H9 (cell line): ENCODE results near the gene DGKD. TPM values are rescaled to one million over a fixed set of nuclear protein-coding genes. Genes with fewer than 3 reads are reported as not detected.

ENCODE experiments used
- DNase-seq: peaks from one replicate; pipeline ENCODE4 v3.0.0-alpha.2; 2017
- H2AFZ ChIP-seq: one replicate; pipeline ENCODE4 v1.6.1; 2013; ENCODE audit warnings: mild to moderate bottlenecking, low read length, control low read depth, moderate library complexity
- H2AK5ac ChIP-seq: 2 replicates; pipeline ENCODE4 v1.6.1; 2013; ENCODE audit warnings: low read length, control low read depth, mixed read lengths; ENCODE audit not compliant: insufficient read length
- H2BK120ac ChIP-seq: one replicate; pipeline ENCODE4 v1.6.1; 2013; ENCODE audit warnings: low read depth, mild to moderate bottlenecking, low read length, control low read depth, inconsistent platforms; ENCODE audit not compliant: poor library complexity, severe bottlenecking
- H2BK12ac ChIP-seq: 2 replicates; pipeline ENCODE4 v1.6.1; 2013; ENCODE audit warnings: low read length, control low read depth, mixed read lengths, low read depth; ENCODE audit not compliant: insufficient read length
- H2BK15ac ChIP-seq: 2 replicates; pipeline ENCODE4 v1.6.1; 2013; ENCODE audit warnings: low read depth, low read length, control low read depth
- H2BK20ac ChIP-seq: one replicate; pipeline ENCODE4 v1.6.1; 2013; ENCODE audit warnings: low read depth, mild to moderate bottlenecking, low read length, control low read depth, inconsistent platforms; ENCODE audit not compliant: poor library complexity, severe bottlenecking
- H2BK5ac ChIP-seq: 2 replicates; pipeline ENCODE4 v1.6.1; 2013; ENCODE audit warnings: low read length, control low read depth, mixed read lengths; ENCODE audit not compliant: insufficient read length
- H3K14ac ChIP-seq: 2 replicates; pipeline ENCODE4 v1.6.1; 2013; ENCODE audit warnings: low read length, control low read depth; ENCODE audit not compliant: insufficient read depth
- H3K18ac ChIP-seq: 2 replicates; pipeline ENCODE4 v1.6.1; 2013; ENCODE audit warnings: low read depth, mild to moderate bottlenecking, mixed read lengths, low read length, control low read depth; ENCODE audit not compliant: insufficient read length
- H3K23ac ChIP-seq: 2 replicates; pipeline ENCODE4 v1.6.1; 2013; ENCODE audit warnings: low read length, control low read depth, mixed read lengths, low read depth; ENCODE audit not compliant: insufficient read length
- H3K23me2 ChIP-seq: 2 replicates; pipeline ENCODE4 v1.6.1; 2013; ENCODE audit warnings: low read depth, mild to moderate bottlenecking, mixed read lengths, low read length, control low read depth; ENCODE audit not compliant: insufficient read length, poor library complexity, severe bottlenecking
- H3K27ac ChIP-seq: 2 replicates; pipeline ENCODE4 v1.5.1; 2013; ENCODE audit warnings: low read length, control low read depth, mixed read lengths, low read depth; ENCODE audit not compliant: insufficient read length
- H3K27me3 ChIP-seq: 2 replicates; pipeline ENCODE4 v1.6.1; 2013; ENCODE audit warnings: low read length, control low read depth, inconsistent platforms; ENCODE audit not compliant: insufficient read depth
- H3K4ac ChIP-seq: 2 replicates; pipeline ENCODE4 v1.6.1; 2013; ENCODE audit warnings: low read depth, mild to moderate bottlenecking, control low read depth, inconsistent platforms, low read length, moderate library complexity
- H3K4me1 ChIP-seq: 2 replicates; pipeline ENCODE4 v1.6.1; 2013; ENCODE audit warnings: low read length, control low read depth, inconsistent platforms; ENCODE audit not compliant: insufficient read depth
- H3K4me2 ChIP-seq: 2 replicates; pipeline ENCODE4 v1.6.1; 2013; ENCODE audit warnings: low read length, control low read depth, mixed read lengths; ENCODE audit not compliant: insufficient read length, insufficient read depth
- H3K56ac ChIP-seq: 2 replicates; pipeline ENCODE4 v1.6.1; 2013; ENCODE audit warnings: low read depth, mild to moderate bottlenecking, mixed read lengths, low read length, control low read depth; ENCODE audit not compliant: insufficient read length
- H3K79me1 ChIP-seq: 2 replicates; pipeline ENCODE4 v1.6.1; 2013; ENCODE audit warnings: low read depth, mild to moderate bottlenecking, moderate library complexity, low read length, control low read depth, inconsistent platforms; ENCODE audit not compliant: insufficient read depth, poor library complexity, severe bottlenecking
- H3K79me2 ChIP-seq: 2 replicates; pipeline ENCODE4 v1.6.1; 2013; ENCODE audit warnings: low read length, control low read depth, inconsistent platforms; ENCODE audit not compliant: insufficient read depth
- H3K9ac ChIP-seq: 2 replicates; pipeline ENCODE4 v1.6.1; 2013; ENCODE audit warnings: low read length, control low read depth, mixed read lengths; ENCODE audit not compliant: insufficient read length; ENCODE audit errors: extremely low read depth
- H3K9me3 ChIP-seq: one replicate; pipeline ENCODE4 v1.6.1; 2013; ENCODE audit warnings: low read depth, low read length, inconsistent platforms; ENCODE audit not compliant: control insufficient read depth
- H3T11ph ChIP-seq: one replicate; pipeline ENCODE4 v1.6.1; 2013; ENCODE audit warnings: mild to moderate bottlenecking, low read length, control low read depth, inconsistent platforms
- H4K20me1 ChIP-seq: one replicate; pipeline ENCODE4 v1.6.1; 2013; ENCODE audit not compliant: control insufficient read depth, insufficient read length, insufficient read depth
- H4K5ac ChIP-seq: 2 replicates; pipeline ENCODE4 v1.6.1; 2013; ENCODE audit warnings: low read depth, mild to moderate bottlenecking, mixed read lengths, low read length, control low read depth; ENCODE audit not compliant: insufficient read length
- H4K8ac ChIP-seq: replicated peaks from 2 replicates; pipeline ENCODE4 v1.6.1; 2013; ENCODE audit warnings: low read length, control low read depth, mixed read lengths, low read depth; ENCODE audit not compliant: insufficient read length
- H4K91ac ChIP-seq: 2 replicates; pipeline ENCODE4 v1.6.1; 2013; ENCODE audit warnings: low read depth, mild to moderate bottlenecking, moderate library complexity, mixed read lengths, low read length, control low read depth; ENCODE audit not compliant: insufficient read length
- H3K27ac Mint-ChIP-seq, 3 experiments: 2 replicates in 2 of 3; 3 replicates in 1 of 3; pipeline ENCODE4 v1.8.0; 2020 to 2021; ENCODE audit warnings: mixed read lengths in 3 of 3, mild to moderate bottlenecking in 1 of 3, moderate library complexity in 1 of 3
- H3K27me3 Mint-ChIP-seq: 2 replicates; pipeline ENCODE4 v1.8.0; 2021; ENCODE audit warnings: low read depth, mild to moderate bottlenecking, moderate library complexity, mixed read lengths
- H3K36me3 Mint-ChIP-seq, 3 experiments: 2 replicates in 2 of 3; 3 replicates in 1 of 3; pipeline ENCODE4 v1.8.0; 2020 to 2021; ENCODE audit warnings: low read depth in 3 of 3, mixed read lengths in 3 of 3; ENCODE audit not compliant: insufficient read depth in 1 of 3
- H3K4me1 Mint-ChIP-seq, 2 experiments: 2 replicates each; pipeline ENCODE4 v1.8.0; 2020; ENCODE audit warnings: mixed read lengths in 2 of 2
- H3K4me3 Mint-ChIP-seq, 2 experiments: 2 replicates in 1 of 2; 3 replicates in 1 of 2; pipeline ENCODE4 v1.8.0; 2020 to 2021; ENCODE audit warnings: mild to moderate bottlenecking in 2 of 2, mixed read lengths in 2 of 2, moderate library complexity in 1 of 2
- H3K9me3 Mint-ChIP-seq, 2 experiments: 2 replicates in 1 of 2; 3 replicates in 1 of 2; pipeline ENCODE4 v1.8.0; 2020; ENCODE audit warnings: mild to moderate bottlenecking in 2 of 2, mixed read lengths in 2 of 2, moderate library complexity in 1 of 2
- WGBS: extraction: QIAGEN DNeasy Blood & Tissue Kit; methylation state at CpG from one replicate; pipeline ENCODE4 v1.1.7; 2013; ENCODE audit warnings: missing lambda C conversion rate, low lambda C conversion rate, mixed read lengths; ENCODE audit not compliant: insufficient read length; ENCODE audit errors: extremely low coverage; 5-methylcytosine and 5-hydroxymethylcytosine counted together
- total RNA-seq: library from RNA; stranded (reverse); gene quantifications from 2 replicates; pipeline ENCODE4 v1.2.1, GENCODE V29; 2021
- TF ChIP-seq, protein P1 (sequence below): fragments of 200-600 bp; sonication (generic); conservative IDR thresholded peaks from 3 replicates; pipeline ENCODE4 v1.8.0; 2021; ENCODE audit warnings: antibody characterized with exemption, mild to moderate bottlenecking

The DGKD gene
- total RNA-seq, 1 experiment from 2014 or later = 20.7 TPM

DNA sequence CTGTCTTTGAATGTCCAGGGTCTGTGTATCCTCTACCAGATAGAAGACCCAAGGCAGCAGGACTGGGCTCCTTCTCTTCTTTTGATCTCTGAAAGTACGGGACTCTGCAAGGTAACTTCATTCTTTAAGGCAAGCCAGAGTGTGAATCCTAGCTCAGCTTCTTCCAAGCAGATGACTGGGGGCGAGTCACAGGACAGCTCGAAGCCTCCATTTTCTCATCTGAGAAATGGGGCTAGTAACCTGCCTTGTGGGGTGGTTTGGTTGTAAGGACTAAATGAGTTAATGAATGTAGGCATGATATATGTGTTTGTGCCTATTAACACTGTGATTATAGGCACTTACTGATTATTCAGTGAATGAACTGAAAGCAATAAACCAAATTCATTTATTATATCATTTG lies 46.7 kb downstream of the DGKD start:
- H3K9me3 Mint-ChIP-seq = no peaks in the 10 kb centered on the region; a peak in 1 of 5 replicates
- H3K27ac Mint-ChIP-seq = no peak overlapping the region
- H3K4me2 ChIP-seq = no peak overlapping the region
- no peaks in the 10 kb centered on the region for H3K27me3 ChIP-seq
- H3K4me3 Mint-ChIP-seq = no peak overlapping the region
- H3K79me1 ChIP-seq = no peaks in the 10 kb centered on the region
- no peak overlapping the region for H3K9ac ChIP-seq
- H3K23ac ChIP-seq = no peak overlapping the region
- H3K14ac ChIP-seq = no peak overlapping the region
- H2BK12ac ChIP-seq = no peak overlapping the region
- H3K23me2 ChIP-seq = no peaks in the 10 kb centered on the region
- H4K91ac ChIP-seq = no peak overlapping the region
- H2BK5ac ChIP-seq = no peak overlapping the region
- H3K4me1 Mint-ChIP-seq = peaks cover 19 to 21% of the 10 kb centered on the region in 2 experiments
- no peak overlapping the region for H4K5ac ChIP-seq
- no peak overlapping the region for H3K56ac ChIP-seq
- no peak overlapping the region for H2BK15ac ChIP-seq
- no peaks in the 10 kb centered on the region; the same call in 1 of the 2 replicates for H3K4me1 ChIP-seq
- H2AFZ ChIP-seq = no peak overlapping the region
- H4K8ac ChIP-seq = no peak overlapping the region
- H3K27me3 Mint-ChIP-seq = no peaks in the 10 kb centered on the region
- TF ChIP-seq, protein P1, sequence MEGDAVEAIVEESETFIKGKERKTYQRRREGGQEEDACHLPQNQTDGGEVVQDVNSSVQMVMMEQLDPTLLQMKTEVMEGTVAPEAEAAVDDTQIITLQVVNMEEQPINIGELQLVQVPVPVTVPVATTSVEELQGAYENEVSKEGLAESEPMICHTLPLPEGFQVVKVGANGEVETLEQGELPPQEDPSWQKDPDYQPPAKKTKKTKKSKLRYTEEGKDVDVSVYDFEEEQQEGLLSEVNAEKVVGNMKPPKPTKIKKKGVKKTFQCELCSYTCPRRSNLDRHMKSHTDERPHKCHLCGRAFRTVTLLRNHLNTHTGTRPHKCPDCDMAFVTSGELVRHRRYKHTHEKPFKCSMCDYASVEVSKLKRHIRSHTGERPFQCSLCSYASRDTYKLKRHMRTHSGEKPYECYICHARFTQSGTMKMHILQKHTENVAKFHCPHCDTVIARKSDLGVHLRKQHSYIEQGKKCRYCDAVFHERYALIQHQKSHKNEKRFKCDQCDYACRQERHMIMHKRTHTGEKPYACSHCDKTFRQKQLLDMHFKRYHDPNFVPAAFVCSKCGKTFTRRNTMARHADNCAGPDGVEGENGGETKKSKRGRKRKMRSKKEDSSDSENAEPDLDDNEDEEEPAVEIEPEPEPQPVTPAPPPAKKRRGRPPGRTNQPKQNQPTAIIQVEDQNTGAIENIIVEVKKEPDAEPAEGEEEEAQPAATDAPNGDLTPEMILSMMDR = no peak
- no peak overlapping the region for H2BK120ac ChIP-seq
- no peaks in the 10 kb centered on the region for H3K9me3 ChIP-seq
- no peaks in the 10 kb centered on the region for H3K79me2 ChIP-seq
- no peak overlapping the region for H3K18ac ChIP-seq
- WGBS = no CpG with 5 or more reads among the region's 3 CpGs
- no peak overlapping the region for H2BK20ac ChIP-seq
- no peak overlapping the region for H3K27ac ChIP-seq
- H3T11ph ChIP-seq = no peak overlapping the region
- no peaks in the 10 kb centered on the region for H4K20me1 ChIP-seq
- peaks cover 0 to 14% (median 8%) of the 10 kb centered on the region in 3 experiments; a peak in 5 of 7 replicates for H3K36me3 Mint-ChIP-seq
- no peak overlapping the region for H3K4ac ChIP-seq
- H2AK5ac ChIP-seq = no peak overlapping the region
- DNase-seq = no peak
